SU-DHL-6 (cell line): ENCODE results near the gene RNU6-1.

Experiments used
- H2AFZ ChIP-seq: fragments of 200-600 bp; sonication (generic); 2 replicates; pipeline ENCODE4 v1.6.1; 2014; ENCODE audit warnings: low read depth, mild to moderate bottlenecking, moderate library complexity, mixed read lengths, antibody characterized with exemption, low read length; ENCODE audit not compliant: severe bottlenecking
- H3F3A ChIP-seq: fragments of 200-600 bp; shearing (Covaris generic); 2 replicates; pipeline ENCODE4 v1.6.0; 2016; ENCODE audit warnings: antibody characterized with exemption, mild to moderate bottlenecking; ENCODE audit not compliant: insufficient read depth
- H3K27ac ChIP-seq: fragments of 200-600 bp; sonication (generic); 2 replicates; pipeline ENCODE4 v1.5.1; 2016; ENCODE audit warnings: low read depth, mild to moderate bottlenecking, low read length, moderate library complexity, mixed read lengths
- H3K27me3 ChIP-seq: fragments of 200-600 bp; sonication (generic), shearing (Covaris generic); 2 replicates; pipeline ENCODE4 v1.6.0; 2014; ENCODE audit warnings: mild to moderate bottlenecking, low read length
- H3K36me3 ChIP-seq: fragments of 200-600 bp; sonication (generic); 2 replicates; pipeline ENCODE4 v1.6.1; 2014; ENCODE audit warnings: mild to moderate bottlenecking, low read length, mixed read lengths
- H3K4me2 ChIP-seq: fragments of 300-600, 200-600 bp; shearing (Covaris generic), sonication (generic); 2 replicates; pipeline ENCODE4 v1.6.0; 2014; ENCODE audit warnings: low read length, low read depth, mild to moderate bottlenecking; ENCODE audit not compliant: poor library complexity, severe bottlenecking
- H3K4me3 ChIP-seq: fragments of 200-600 bp; sonication (generic); 2 replicates; pipeline ENCODE4 v1.5.1; 2014; ENCODE audit warnings: antibody characterized with exemption, low read length, mild to moderate bottlenecking, mixed read lengths; ENCODE audit not compliant: insufficient read depth, poor library complexity, severe bottlenecking
- H3K79me2 ChIP-seq: fragments of 200-600 bp; sonication (generic); 2 replicates; pipeline ENCODE4 v1.6.1; 2014; ENCODE audit warnings: mild to moderate bottlenecking, low read length, moderate library complexity; ENCODE audit not compliant: insufficient read depth
- H3K9ac ChIP-seq: fragments of 200-600 bp; sonication (generic); 2 replicates; pipeline ENCODE4 v1.7.0; 2014; ENCODE audit warnings: mild to moderate bottlenecking, low read length
- H3K9me2 ChIP-seq: fragments of 200-600 bp; sonication (generic); replicated peaks from 2 replicates; pipeline ENCODE4 v1.6.1; 2014; ENCODE audit warnings: low read length; ENCODE audit not compliant: insufficient read depth
- H3K9me3 ChIP-seq: fragments of 200-600 bp; sonication (generic); 2 replicates; pipeline ENCODE4 v1.6.1; 2014; ENCODE audit warnings: low read length, mixed read lengths; ENCODE audit not compliant: insufficient read depth
- H4K20me1 ChIP-seq: fragments of 200-600 bp; sonication (generic); 2 replicates; pipeline ENCODE4 v1.6.1; 2014; ENCODE audit warnings: low read depth, mild to moderate bottlenecking, antibody characterized with exemption, low read length, moderate library complexity, mixed read lengths
- EZH2phosphoT487 ChIP-seq: fragments of 200-600 bp; sonication (generic), shearing (Covaris generic); conservative IDR thresholded peaks from 2 replicates; pipeline ENCODE4 v1.6.1; 2018; ENCODE audit warnings: mild to moderate bottlenecking, antibody characterized with exemption, low read length, moderate library complexity, mixed read lengths
- TF ChIP-seq, protein P1 (sequence below): fragments of 200-600 bp; sonication (generic); IDR thresholded peaks from one replicate; pipeline ENCODE4 v1.5.1; 2017; ENCODE audit warnings: antibody characterized with exemption, mild to moderate bottlenecking, low read length, moderate library complexity; ENCODE audit not compliant: insufficient read depth, poor library complexity, severe bottlenecking

The RNU6-1 gene

DNA sequence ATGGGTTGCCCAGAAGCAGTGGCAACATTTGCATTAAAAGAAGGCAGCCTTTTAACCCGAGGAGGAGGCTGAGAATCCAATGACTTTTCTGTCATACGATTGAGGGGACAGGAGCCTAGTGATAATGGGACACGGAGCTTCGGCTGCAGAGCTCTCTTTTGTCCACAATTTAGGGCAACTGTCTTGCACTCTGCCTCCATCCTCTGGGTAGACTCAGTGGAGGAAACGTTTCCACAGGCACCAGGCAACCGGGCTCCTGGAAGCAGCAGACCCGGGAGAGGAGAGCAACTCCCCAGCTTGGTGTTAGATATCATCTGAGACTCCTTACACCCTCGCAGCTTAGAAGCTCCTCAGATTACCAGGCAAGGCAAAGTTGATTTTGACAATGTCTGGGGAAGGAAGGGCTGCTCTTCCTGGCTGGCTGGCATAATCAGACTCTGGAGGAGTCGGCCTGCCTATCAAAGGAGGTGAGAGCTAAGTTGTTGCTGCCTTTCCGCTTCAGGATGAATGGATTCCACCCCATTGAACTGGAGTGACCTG, 43.5 kb upstream of the RNU6-1 start:
- no peak overlapping the region for H2AFZ ChIP-seq
- H4K20me1 ChIP-seq = no peaks in the 10 kb centered on the region
- H3K27ac ChIP-seq = no peak overlapping the region
- no peak overlapping the region for H3K9ac ChIP-seq
- no peak overlapping the region for H3K4me3 ChIP-seq
- H3K79me2 ChIP-seq = no peaks in the 10 kb centered on the region
- no peaks in the 10 kb centered on the region for H3K27me3 ChIP-seq
- no peaks in the 10 kb centered on the region for H3K9me3 ChIP-seq
- H3K36me3 ChIP-seq = no peaks in the 10 kb centered on the region
- TF ChIP-seq EZH2phosphoT487 = no peak
- TF ChIP-seq, protein P1, sequence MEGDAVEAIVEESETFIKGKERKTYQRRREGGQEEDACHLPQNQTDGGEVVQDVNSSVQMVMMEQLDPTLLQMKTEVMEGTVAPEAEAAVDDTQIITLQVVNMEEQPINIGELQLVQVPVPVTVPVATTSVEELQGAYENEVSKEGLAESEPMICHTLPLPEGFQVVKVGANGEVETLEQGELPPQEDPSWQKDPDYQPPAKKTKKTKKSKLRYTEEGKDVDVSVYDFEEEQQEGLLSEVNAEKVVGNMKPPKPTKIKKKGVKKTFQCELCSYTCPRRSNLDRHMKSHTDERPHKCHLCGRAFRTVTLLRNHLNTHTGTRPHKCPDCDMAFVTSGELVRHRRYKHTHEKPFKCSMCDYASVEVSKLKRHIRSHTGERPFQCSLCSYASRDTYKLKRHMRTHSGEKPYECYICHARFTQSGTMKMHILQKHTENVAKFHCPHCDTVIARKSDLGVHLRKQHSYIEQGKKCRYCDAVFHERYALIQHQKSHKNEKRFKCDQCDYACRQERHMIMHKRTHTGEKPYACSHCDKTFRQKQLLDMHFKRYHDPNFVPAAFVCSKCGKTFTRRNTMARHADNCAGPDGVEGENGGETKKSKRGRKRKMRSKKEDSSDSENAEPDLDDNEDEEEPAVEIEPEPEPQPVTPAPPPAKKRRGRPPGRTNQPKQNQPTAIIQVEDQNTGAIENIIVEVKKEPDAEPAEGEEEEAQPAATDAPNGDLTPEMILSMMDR = no peak
- no peaks in the 10 kb centered on the region for H3F3A ChIP-seq
- no peaks in the 10 kb centered on the region for H3K9me2 ChIP-seq
- no peak overlapping the region for H3K4me2 ChIP-seq

GRCh38 chr15:67882487-67883233, 42.8 kb upstream of the RNU6-1 start:
- no peak overlapping the region for H3K9ac ChIP-seq
- no peak overlapping the region for H3K27ac ChIP-seq
- no peak overlapping the region for H3K4me3 ChIP-seq
- TF ChIP-seq EZH2phosphoT487 = no peak
- TF ChIP-seq, protein P1 = no peak
- no peaks in the 10 kb centered on the region for H3K36me3 ChIP-seq
- H3K4me2 ChIP-seq = no peak overlapping the region
- H4K20me1 ChIP-seq = no peaks in the 10 kb centered on the region
- no peaks in the 10 kb centered on the region for H3K27me3 ChIP-seq
- H3F3A ChIP-seq = no peaks in the 10 kb centered on the region
- H3K9me2 ChIP-seq = no peaks in the 10 kb centered on the region
- no peaks in the 10 kb centered on the region for H3K79me2 ChIP-seq
- no peak overlapping the region for H2AFZ ChIP-seq
- no peaks in the 10 kb centered on the region for H3K9me3 ChIP-seq

DNA sequence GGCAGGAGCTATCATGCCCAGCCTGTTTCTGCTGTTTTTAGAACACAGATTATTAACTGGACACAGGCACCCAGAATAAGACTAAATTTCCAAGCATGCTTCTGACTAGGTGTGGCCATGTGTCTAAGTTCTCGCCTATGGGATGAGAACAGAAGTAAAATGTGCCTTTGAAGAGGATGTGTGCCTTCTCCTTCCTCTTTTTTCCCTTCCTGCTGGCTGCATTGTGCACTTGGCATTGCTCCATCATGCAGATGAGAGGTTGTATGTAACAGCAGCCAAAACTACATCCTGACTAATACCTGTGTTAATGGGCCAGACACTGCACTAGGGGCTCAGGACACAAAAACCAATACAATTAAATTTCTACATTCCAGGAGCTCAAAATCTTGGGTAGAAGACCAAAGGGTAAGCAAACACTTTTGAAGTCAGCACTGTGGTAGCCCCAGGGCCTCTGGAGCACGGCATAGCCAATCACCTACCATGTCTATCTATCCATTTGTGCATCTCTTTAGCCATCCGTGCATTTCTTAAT, 40.9 kb upstream of the RNU6-1 start:
- no peak overlapping the region for H3K4me2 ChIP-seq
- no peak overlapping the region for H3K27ac ChIP-seq
- no peaks in the 10 kb centered on the region for H3K9me2 ChIP-seq

More for the DNA sequence above, 40.9 kb upstream of the RNU6-1 start:
- Histone ChIP-seq H3K79me2 (no peaks in the 10 kb centered on the region), H3K4me3 (no peak overlapping the region), H3F3A (no peaks in the 10 kb centered on the region), H3K9ac (no peak overlapping the region), H3K27me3 (no peaks in the 10 kb centered on the region), H3K36me3 (no peaks in the 10 kb centered on the region), H2AFZ (no peak overlapping the region), H4K20me1 (no peaks in the 10 kb centered on the region), H3K9me3 (no peaks in the 10 kb centered on the region)
- TF ChIP-seq, protein P1 = no peak
- TF ChIP-seq EZH2phosphoT487 = no peak
